Nephron progenitor cell (in vitro differentiated cells): ENCODE results near the gene DPH7.
"Not testable (repeated sequence)": the region's sequence is repeated elsewhere in the genome, so short reads cannot be mapped to it uniquely, and the experiment has no call there.

Experiments used
- DNase-seq: peaks from one replicate; pipeline ENCODE4 v3.0.0; 2021
- H3K27ac Mint-ChIP-seq: 2 replicates; pipeline ENCODE4 v1.8.0; 2021; ENCODE audit warnings: mild to moderate bottlenecking, moderate library complexity, mixed read lengths
- H3K27me3 Mint-ChIP-seq: 2 replicates; pipeline ENCODE4 v1.8.0; 2021; ENCODE audit warnings: mild to moderate bottlenecking, low read depth, mixed read lengths; ENCODE audit not compliant: poor library complexity
- H3K36me3 Mint-ChIP-seq: 2 replicates; pipeline ENCODE4 v1.8.0; 2021; ENCODE audit warnings: low read depth, mixed read lengths
- H3K4me1 Mint-ChIP-seq: 2 replicates; pipeline ENCODE4 v1.8.0; 2021; ENCODE audit warnings: mixed read lengths
- H3K4me3 Mint-ChIP-seq: 2 replicates; pipeline ENCODE4 v1.8.0; 2021; ENCODE audit warnings: mild to moderate bottlenecking, moderate library complexity, mixed read lengths
- H3K9me3 Mint-ChIP-seq: 2 replicates; pipeline ENCODE4 v1.8.0; 2021; ENCODE audit warnings: mild to moderate bottlenecking, moderate library complexity, mixed read lengths
- TF ChIP-seq, protein P1 (sequence below): fragments of 200-600 bp; sonication (generic); IDR thresholded peaks from 2 replicates; pipeline ENCODE4 v1.5.0; 2021; ENCODE audit warnings: antibody characterized with exemption

DPH7 gene

DNA sequence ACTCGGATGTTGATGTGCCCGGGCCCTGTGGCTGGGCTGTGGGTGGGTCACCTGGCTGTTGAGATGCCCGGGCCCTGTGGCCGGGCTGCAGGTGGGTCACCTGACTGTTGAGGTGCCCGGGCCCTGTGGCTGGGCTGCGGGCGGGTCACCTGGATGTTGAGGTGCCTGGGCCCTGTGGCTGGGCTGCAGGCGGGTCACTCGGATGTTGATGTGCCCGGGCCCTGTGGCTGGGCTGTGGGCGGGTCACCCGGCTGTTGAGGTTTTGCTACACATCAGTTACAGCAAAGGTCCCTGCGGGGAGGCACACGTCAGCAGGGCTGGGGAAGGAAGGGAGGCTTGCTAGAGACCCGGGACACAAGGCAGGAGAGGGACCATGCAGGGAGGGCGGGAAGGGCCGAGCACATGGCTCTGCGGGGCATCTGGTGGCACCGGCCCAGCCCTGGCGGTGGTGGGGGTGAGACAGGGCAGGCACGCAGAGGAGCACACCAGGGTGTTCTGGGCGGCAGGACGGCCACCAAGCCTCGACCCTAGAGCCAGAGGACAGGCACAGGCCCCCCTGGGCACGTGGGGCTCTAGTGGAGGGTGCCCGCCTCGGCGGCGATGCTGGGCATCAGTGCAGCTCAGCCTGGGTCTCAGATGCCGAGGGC is 63.9 kb downstream of the DPH7 start:
- no peak overlapping the region for H3K4me3 Mint-ChIP-seq
- H3K27ac Mint-ChIP-seq, result no peak overlapping the region
- TF ChIP-seq, protein P1, sequence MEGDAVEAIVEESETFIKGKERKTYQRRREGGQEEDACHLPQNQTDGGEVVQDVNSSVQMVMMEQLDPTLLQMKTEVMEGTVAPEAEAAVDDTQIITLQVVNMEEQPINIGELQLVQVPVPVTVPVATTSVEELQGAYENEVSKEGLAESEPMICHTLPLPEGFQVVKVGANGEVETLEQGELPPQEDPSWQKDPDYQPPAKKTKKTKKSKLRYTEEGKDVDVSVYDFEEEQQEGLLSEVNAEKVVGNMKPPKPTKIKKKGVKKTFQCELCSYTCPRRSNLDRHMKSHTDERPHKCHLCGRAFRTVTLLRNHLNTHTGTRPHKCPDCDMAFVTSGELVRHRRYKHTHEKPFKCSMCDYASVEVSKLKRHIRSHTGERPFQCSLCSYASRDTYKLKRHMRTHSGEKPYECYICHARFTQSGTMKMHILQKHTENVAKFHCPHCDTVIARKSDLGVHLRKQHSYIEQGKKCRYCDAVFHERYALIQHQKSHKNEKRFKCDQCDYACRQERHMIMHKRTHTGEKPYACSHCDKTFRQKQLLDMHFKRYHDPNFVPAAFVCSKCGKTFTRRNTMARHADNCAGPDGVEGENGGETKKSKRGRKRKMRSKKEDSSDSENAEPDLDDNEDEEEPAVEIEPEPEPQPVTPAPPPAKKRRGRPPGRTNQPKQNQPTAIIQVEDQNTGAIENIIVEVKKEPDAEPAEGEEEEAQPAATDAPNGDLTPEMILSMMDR, result no peak
- peaks cover 18% of the 10 kb centered on the region for H3K9me3 Mint-ChIP-seq
- peaks cover 4% of the 10 kb centered on the region for H3K27me3 Mint-ChIP-seq
- no peaks in the 10 kb centered on the region for H3K36me3 Mint-ChIP-seq
- no peak for DNase-seq
- no peaks in the 10 kb centered on the region for H3K4me1 Mint-ChIP-seq

DNA sequence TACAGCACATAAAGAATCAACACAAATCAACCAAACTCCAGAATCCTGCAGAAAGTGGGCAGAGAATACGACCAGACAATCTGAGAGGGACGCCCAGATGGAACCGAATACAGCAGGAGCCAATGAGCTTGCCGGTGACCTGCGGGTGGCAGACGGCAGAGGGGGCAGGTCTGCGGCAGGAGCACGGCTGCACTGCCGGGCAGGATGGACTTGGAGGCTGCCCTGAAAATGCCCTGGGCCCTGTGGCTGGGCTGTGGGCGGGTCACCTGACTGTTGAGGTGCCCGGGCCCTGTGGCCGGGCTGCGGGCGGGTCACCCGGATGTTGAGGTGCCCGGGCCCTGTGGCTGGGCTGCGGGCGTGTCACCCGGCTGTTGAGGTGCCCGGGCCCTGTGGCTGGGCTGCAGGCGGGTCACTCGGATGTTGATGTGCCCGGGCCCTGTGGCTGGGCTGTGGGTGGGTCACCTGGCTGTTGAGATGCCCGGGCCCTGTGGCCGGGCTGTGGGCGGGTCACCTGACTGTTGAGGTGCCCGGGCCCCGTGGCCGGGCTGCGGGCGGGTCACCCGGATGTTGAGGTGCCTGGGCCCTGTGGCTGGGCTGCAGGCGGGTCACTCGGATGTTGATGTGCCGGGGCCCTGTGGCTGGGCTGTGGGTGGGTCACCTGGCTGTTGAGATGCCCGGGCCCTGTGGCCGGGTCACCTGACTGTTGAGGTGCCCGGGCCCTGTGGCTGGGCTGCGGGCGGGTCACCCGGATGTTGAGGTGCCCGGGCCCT is 64.7 kb downstream of the DPH7 start:
- not testable (repeated sequence) for DNase-seq, H3K4me1 Mint-ChIP-seq, H3K27me3 Mint-ChIP-seq, H3K36me3 Mint-ChIP-seq, H3K4me3 Mint-ChIP-seq
- peak overlapping the region; percentile 42 for H3K27ac Mint-ChIP-seq
- H3K9me3 Mint-ChIP-seq, result peaks cover 20% of the 10 kb centered on the region

DNA sequence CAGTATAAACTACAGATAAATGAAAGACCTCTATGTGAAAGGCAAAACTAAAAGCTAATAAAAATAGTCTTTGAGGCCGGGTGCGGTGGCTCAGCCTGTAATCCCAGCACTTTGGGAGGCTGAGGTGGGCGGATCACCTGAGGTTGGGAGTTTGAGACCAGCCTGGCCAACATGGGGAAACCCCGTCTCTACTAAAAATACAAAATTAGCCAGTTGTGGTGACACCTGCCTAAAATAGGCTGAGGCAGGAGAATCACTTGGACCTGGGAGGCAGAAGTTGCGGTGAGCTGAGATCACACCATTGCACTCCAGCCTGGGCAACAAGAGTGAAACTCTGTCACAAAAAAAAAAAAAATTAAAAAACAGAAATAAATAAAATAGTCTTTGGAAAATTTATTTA is 65.6 kb downstream of the DPH7 start:
- not testable (repeated sequence) for H3K4me3 Mint-ChIP-seq, H3K36me3 Mint-ChIP-seq, H3K27ac Mint-ChIP-seq, DNase-seq, H3K4me1 Mint-ChIP-seq, H3K27me3 Mint-ChIP-seq
- peaks cover 23% of the 10 kb centered on the region for H3K9me3 Mint-ChIP-seq

DNA sequence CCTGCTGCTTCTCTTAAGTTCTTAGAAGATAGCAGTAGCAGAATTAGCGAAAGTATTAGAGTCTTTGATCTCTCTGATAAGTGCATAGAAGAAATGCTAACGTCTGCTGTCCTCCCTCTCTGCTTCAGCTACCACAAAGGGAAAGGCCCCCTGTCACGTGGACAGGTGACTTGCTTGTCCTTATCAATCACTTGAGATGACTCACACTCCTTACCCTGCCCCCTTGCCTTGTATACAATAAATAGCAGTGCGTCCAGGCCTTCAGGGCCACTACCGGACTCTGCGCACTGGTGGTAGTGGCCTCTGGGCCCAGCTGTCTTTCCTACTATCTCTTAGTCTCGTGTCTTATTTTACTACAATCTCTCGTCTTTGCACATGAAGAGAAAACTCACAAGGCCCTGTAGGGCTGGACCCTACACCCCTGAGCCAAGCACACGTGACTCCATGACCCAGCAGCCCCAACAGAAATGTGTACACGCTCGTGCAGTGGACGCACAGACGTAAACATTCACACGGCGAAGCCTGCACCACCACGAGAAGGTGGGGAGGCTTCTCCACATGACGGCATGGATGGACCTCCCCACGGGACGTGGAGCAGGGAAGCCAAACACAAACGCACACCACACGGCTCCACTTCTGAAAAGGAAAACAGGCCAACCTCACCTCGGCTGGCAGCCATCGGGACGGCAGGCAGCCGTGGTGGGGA is 66.8 kb downstream of the DPH7 start:
- H3K27ac Mint-ChIP-seq, result no peak overlapping the region
- H3K4me3 Mint-ChIP-seq, result no peak overlapping the region
- no peak for DNase-seq
- peaks cover 10% of the 10 kb centered on the region for H3K36me3 Mint-ChIP-seq
- H3K4me1 Mint-ChIP-seq, result no peaks in the 10 kb centered on the region
- H3K9me3 Mint-ChIP-seq, result peaks cover 23% of the 10 kb centered on the region
- TF ChIP-seq, protein P1, result no peak
- peaks cover 8% of the 10 kb centered on the region for H3K27me3 Mint-ChIP-seq

DNA sequence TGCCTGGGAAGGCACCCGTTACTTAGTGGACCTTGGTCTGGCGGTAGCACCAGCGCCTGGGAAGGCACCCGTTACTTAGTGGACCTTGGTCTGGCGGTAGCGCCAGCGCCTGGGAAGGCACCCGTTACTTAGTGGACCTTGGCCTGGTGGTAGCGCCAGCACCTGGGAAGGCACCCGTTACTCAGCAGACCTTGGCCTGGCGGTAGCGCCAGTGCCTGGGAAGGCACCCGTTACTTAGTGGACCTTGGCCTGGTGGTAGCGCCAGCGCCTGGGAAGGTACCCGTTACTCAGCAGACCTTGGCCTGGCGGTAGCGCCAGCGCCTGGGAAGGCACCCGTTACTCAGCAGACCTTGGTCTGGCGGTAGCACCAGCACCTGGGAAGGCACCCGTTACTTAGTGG is 67.6 kb downstream of the DPH7 start:
- H3K36me3 Mint-ChIP-seq, H3K4me1 Mint-ChIP-seq, H3K27ac Mint-ChIP-seq, DNase-seq, H3K4me3 Mint-ChIP-seq: not testable (repeated sequence)
- H3K9me3 Mint-ChIP-seq, result peaks cover 29% of the 10 kb centered on the region
- H3K27me3 Mint-ChIP-seq, result peaks cover 10% of the 10 kb centered on the region

DNA sequence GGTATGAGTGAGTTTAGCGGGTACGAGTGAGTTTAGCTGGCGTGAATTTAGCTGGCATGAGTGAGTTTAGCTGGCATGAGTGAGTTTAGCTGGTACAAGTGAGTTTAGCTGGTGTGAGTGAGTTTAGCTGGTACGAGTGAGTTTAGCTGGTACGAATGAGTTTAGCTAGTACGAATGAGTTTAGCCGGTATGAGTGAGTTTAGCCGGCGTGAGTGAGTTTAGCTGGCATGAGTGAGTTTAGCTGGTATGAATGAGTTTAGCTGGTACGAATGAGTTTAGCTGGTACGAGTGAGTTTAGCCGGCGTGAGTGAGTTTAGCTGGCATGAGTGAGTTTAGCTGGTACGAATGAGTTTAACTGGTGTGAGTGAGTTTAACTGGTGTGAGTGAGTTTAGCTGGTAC is 69.5 kb downstream of the DPH7 start:
- Mint-ChIP-seq H3K9me3 (peaks cover 34% of the 10 kb centered on the region), H3K27ac (no peak overlapping the region), H3K27me3 (peaks cover 13% of the 10 kb centered on the region), H3K4me1 (no peaks in the 10 kb centered on the region), H3K36me3 (peaks cover 10% of the 10 kb centered on the region), H3K4me3 (no peak overlapping the region)
- TF ChIP-seq, protein P1, result no peak
- no peak for DNase-seq

DNA sequence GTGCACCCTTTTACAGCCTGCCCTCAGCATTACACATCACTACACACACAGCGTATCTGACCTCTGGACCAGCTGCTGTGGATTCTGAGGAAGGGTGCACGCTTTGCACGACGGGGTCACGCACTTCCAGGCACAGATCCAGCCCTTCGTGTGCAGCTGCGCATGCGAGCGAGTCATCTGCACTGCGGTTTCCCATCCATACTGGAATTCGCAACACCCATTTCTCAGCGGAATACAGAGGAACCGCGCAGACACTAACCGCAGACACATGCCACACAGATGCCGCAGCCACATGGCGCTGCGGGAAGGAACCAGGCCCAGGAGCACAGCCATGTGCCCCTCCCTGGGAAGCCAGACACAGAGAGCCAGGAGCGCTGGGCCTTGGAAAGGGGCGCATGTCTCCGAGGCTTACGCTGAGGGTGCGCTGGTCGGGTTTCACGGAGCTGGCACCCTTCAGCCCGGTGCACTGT is 72.0 kb downstream of the DPH7 start:
- DNase-seq, result no peak
- Mint-ChIP-seq H3K36me3 (peaks cover 22% of the 10 kb centered on the region), H3K4me3 (no peak overlapping the region), H3K27ac (no peak overlapping the region), H3K9me3 (peaks cover 51% of the 10 kb centered on the region), H3K4me1 (no peaks in the 10 kb centered on the region), H3K27me3 (peaks cover 32% of the 10 kb centered on the region)
- TF ChIP-seq, protein P1, result no peak
